Activated B cell treated with CpG ODN at 0.5 μM for 24 hours (primary cell): ENCODE measurements around the gene VTCN1. TPM values are rescaled to one million over a fixed set of nuclear protein-coding genes. Genes with fewer than 3 reads are reported as not detected.

Experiments
- ATAC-seq: fragments of 200-7000 bp; cut with Tn5 transposase; one replicate; pipeline ENCODE4 v1.10.0; 2021; ENCODE audit warnings: low read depth, mild to moderate bottlenecking, moderate library complexity
- CTCF ChIA-PET: fragments of 350-600 bp; sonication (Branson Sonifier 250); formaldehyde crosslinking; loops from one replicate; lab custom pipeline; 2021; ENCODE audit warnings: antibody characterized with exemption; lab: Charles Lee
- POLR2A ChIA-PET: fragments of 350-600 bp; sonication (Branson Sonifier 250); formaldehyde crosslinking; loops from one replicate; lab custom pipeline; 2021; ENCODE audit warnings: antibody characterized with exemption; lab: Charles Lee
- DNase-seq: peaks from one replicate; pipeline ENCODE4 v3.0.0; 2022
- H3K27ac Mint-ChIP-seq: one replicate; pipeline ENCODE4 v1.8.0; 2020; ENCODE audit warnings: mixed read lengths
- H3K27me3 Mint-ChIP-seq: one replicate; pipeline ENCODE4 v1.8.0; 2021; ENCODE audit warnings: mixed read lengths
- H3K36me3 Mint-ChIP-seq: one replicate; pipeline ENCODE4 v1.8.0; 2021; ENCODE audit warnings: low read depth, mixed read lengths
- H3K4me1 Mint-ChIP-seq: one replicate; pipeline ENCODE4 v1.8.0; 2021; ENCODE audit warnings: mixed read lengths
- H3K4me3 Mint-ChIP-seq: one replicate; pipeline ENCODE4 v1.8.0; 2020; ENCODE audit warnings: mild to moderate bottlenecking, mixed read lengths
- H3K9me3 Mint-ChIP-seq: one replicate; pipeline ENCODE4 v1.8.0; 2020; ENCODE audit warnings: mixed read lengths
- CTCF ChIP-seq: fragments of 200-600 bp; IDR thresholded peaks from one replicate; pipeline ENCODE4 v1.8.0; 2022; ENCODE audit warnings: antibody characterized with exemption, mild to moderate bottlenecking
- intact Hi-C: fragments of 100-400 bp; cut with micrococcal nuclease; formaldehyde crosslinking; loops from one replicate; pipeline ENCODE4 v1.15.1; 2024
- total RNA-seq: library from RNA; stranded (reverse); gene quantifications from 2 replicates; pipeline ENCODE4 v1.2.3, GENCODE V29; 2022

VTCN1 gene
- total RNA-seq, 1 donor from 2014 or later: not detected

GRCh38 chr1:117118137-117118536 is 92.6 kb downstream of the VTCN1 start:
- Mint-ChIP-seq H3K4me3 (no peak overlapping the region), H3K27me3 (no peaks in the 10 kb centered on the region), H3K4me1 (peaks cover 17% of the 10 kb centered on the region), H3K36me3 (no peaks in the 10 kb centered on the region), H3K27ac (no peak overlapping the region), H3K9me3 (no peaks in the 10 kb centered on the region)
- CTCF ChIA-PET: interaction anchor here (0.7 kb wide), 1 partner anchor 11 kb away, joined by 3 read pairs; no protein-coding TSS in a partner anchor
- ATAC-seq (no peak), DNase-seq (no peak)
- intact Hi-C loops: no loop called here
- POLR2A ChIA-PET: no interaction called here
- no peak for TF ChIP-seq CTCF

- H3K9me3 Mint-ChIP-seq: no peaks in the 10 kb centered on the region
- H3K4me1 Mint-ChIP-seq: peaks cover 15% of the 10 kb centered on the region
- ATAC-seq (no peak), DNase-seq (no peak)
- ChIA-PET CTCF (interaction anchor here (0.7 kb wide), 1 partner anchor 11 kb away, joined by 3 read pairs; no protein-coding TSS in a partner anchor), POLR2A (no interaction called here)
- H3K36me3 Mint-ChIP-seq: no peaks in the 10 kb centered on the region
- no peak overlapping the region for H3K27ac Mint-ChIP-seq
- TF ChIP-seq CTCF: no peak
- H3K27me3 Mint-ChIP-seq: no peaks in the 10 kb centered on the region
- intact Hi-C loops: no loop called here
- H3K4me3 Mint-ChIP-seq: no peak overlapping the region
These were observed 93.0 kb downstream of the VTCN1 start for GRCh38 chr1:117117697-117118096.

- TF ChIP-seq CTCF: no peak
- Mint-ChIP-seq H3K4me3 (no peak overlapping the region), H3K27ac (no peak overlapping the region), H3K4me1 (peaks cover 14% of the 10 kb centered on the region), H3K9me3 (no peaks in the 10 kb centered on the region), H3K27me3 (no peaks in the 10 kb centered on the region), H3K36me3 (no peaks in the 10 kb centered on the region)
- intact Hi-C loops: no loop called here
- DNase-seq (no peak), ATAC-seq (no peak)
- ChIA-PET CTCF (no interaction called here), POLR2A (no interaction called here)
These were observed 94.0 kb downstream of the VTCN1 start for GRCh38 chr1:117116784-117117130.

DNA sequence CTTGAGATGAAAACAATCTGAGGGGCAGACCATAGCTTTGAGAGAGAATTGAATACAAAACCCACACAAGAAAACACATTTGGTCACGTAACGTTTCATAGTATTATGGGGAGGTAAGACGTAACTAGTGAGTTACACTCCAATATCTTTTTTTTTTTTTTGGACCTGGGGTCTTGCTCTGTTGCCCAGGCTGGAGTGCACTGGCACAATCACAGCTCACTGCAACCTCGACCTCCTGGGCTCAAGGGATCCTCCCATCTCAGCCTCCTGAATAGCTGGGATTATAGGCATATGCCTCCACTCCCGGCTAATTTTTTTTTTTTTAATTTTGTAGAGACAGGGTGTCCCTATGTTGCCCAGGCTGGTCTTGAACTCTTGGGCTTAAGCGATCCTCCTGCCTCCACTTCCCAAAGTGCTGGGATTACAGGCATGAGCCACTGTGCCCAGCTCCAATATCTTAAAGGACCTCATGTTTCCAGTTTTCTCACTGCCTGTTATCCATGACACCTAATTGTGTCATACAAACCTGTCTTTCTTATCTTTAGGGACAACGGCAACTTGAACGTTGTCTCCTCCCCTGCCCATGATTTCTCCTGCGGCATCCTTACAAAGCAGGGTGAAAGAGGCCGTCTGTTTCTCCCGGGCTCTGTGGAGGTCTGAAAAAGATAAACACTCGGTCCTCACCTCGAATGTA is 94.5 kb downstream of the VTCN1 start:
- H3K9me3 Mint-ChIP-seq: no peaks in the 10 kb centered on the region
- H3K4me1 Mint-ChIP-seq: peaks cover 13% of the 10 kb centered on the region
- DNase-seq (no peak), ATAC-seq (no peak)
- no peak overlapping the region for H3K4me3 Mint-ChIP-seq
- ChIA-PET POLR2A (no interaction called here), CTCF (no interaction called here)
- H3K27ac Mint-ChIP-seq: no peak overlapping the region
- no peaks in the 10 kb centered on the region for H3K36me3 Mint-ChIP-seq
- H3K27me3 Mint-ChIP-seq: no peaks in the 10 kb centered on the region
- intact Hi-C loops: no loop called here
- no peak for TF ChIP-seq CTCF

DNA sequence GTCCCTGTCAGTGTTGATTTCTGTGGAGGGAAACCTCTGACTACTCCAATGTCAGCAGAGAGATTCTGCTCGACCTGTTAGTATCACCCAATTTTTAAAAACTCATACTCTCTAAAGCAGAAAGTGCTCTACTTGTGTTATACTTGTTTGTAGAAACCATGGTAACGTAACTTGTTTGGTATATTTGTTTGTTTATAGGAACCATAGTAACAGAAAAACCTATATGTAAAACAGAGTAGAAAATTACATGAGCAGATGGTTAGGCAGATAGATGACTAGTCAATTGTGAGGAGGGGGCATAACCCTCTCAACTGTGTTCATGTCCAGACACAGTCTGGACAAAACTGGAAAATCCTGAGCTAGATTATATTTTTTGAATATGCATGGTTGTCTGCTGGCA is 95.8 kb downstream of the VTCN1 start:
- no peak for TF ChIP-seq CTCF
- no peaks in the 10 kb centered on the region for H3K27me3 Mint-ChIP-seq
- peaks cover 4% of the 10 kb centered on the region for H3K4me1 Mint-ChIP-seq
- intact Hi-C loops: no loop called here
- H3K36me3 Mint-ChIP-seq: no peaks in the 10 kb centered on the region
- H3K9me3 Mint-ChIP-seq: no peaks in the 10 kb centered on the region
- ChIA-PET CTCF (no interaction called here), POLR2A (no interaction called here)
- no peak overlapping the region for H3K27ac Mint-ChIP-seq
- ATAC-seq (no peak), DNase-seq (no peak)
- H3K4me3 Mint-ChIP-seq: no peak overlapping the region
